ENCODE data around the gene NEK5.

DNA sequence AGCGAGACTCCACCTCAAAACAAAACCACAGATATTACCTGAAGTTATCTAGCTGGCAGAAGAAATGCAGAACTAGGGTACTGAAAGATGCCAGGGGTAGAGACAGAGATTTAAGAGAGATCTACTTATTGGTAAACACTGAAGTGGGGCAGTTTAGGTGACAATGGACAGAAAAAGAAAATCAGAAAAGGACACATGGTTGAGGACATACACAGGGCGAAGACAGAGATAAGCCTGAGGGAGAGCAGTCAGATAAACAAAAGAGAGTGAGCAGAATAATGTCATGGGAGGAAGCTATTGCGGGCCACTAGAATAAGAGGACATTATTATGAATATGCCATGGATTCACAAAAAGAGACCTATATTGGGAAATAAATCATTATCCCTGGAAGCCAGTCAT is 3.3 kb downstream of the NEK5 start:
- no peak for TF ChIP-seq GATA2 (IDR thresholded peaks at IDR 0.05; ENCODE audit: insufficient read depth, insufficient read length, low read depth, low read length)
- TF ChIP-seq, protein P1, sequence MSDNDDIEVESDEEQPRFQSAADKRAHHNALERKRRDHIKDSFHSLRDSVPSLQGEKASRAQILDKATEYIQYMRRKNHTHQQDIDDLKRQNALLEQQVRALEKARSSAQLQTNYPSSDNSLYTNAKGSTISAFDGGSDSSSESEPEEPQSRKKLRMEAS (IDR thresholded peaks at IDR 0.05; ENCODE audit: insufficient read depth, insufficient read length): no peak
- TF ChIP-seq POLR2A (IDR thresholded peaks at IDR 0.05; ENCODE audit: low read depth, low read length): no peak
- TF ChIP-seq, protein P2, sequence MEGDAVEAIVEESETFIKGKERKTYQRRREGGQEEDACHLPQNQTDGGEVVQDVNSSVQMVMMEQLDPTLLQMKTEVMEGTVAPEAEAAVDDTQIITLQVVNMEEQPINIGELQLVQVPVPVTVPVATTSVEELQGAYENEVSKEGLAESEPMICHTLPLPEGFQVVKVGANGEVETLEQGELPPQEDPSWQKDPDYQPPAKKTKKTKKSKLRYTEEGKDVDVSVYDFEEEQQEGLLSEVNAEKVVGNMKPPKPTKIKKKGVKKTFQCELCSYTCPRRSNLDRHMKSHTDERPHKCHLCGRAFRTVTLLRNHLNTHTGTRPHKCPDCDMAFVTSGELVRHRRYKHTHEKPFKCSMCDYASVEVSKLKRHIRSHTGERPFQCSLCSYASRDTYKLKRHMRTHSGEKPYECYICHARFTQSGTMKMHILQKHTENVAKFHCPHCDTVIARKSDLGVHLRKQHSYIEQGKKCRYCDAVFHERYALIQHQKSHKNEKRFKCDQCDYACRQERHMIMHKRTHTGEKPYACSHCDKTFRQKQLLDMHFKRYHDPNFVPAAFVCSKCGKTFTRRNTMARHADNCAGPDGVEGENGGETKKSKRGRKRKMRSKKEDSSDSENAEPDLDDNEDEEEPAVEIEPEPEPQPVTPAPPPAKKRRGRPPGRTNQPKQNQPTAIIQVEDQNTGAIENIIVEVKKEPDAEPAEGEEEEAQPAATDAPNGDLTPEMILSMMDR (IDR thresholded peaks at IDR 0.05; ENCODE audit: extremely low read depth in 1 of 2, insufficient read depth in 1 of 2, low read depth in 1 of 2, low read length in 2 of 2): no peak
- TF ChIP-seq MYC (IDR thresholded peaks at IDR 0.05; ENCODE audit: low read depth, low read length): no peak
- no peak for TF ChIP-seq POLR2AphosphoS5 (IDR thresholded peaks at IDR 0.05; ENCODE audit: insufficient read depth, low read depth, low read length)
- no peak for TF ChIP-seq FOS (IDR thresholded peaks at IDR 0.05; ENCODE audit: borderline replicate concordance, insufficient read depth, low read length)

Data from endothelial cell of umbilical vein (primary cell).